GM20000 (cell line): ENCODE data around the gene EXD3.

Experiments
- DNase-seq: peaks from one replicate; pipeline ENCODE4 v3.0.0; 2012; ENCODE audit warnings: low spot score
- TF ChIP-seq, protein P1 (sequence below): IDR thresholded peaks from 2 replicates; pipeline ENCODE4 v1.5.1; 2012; ENCODE audit warnings: mild to moderate bottlenecking, control low read depth; ENCODE audit errors: extremely low read depth, missing control alignments

Gene EXD3

DNA sequence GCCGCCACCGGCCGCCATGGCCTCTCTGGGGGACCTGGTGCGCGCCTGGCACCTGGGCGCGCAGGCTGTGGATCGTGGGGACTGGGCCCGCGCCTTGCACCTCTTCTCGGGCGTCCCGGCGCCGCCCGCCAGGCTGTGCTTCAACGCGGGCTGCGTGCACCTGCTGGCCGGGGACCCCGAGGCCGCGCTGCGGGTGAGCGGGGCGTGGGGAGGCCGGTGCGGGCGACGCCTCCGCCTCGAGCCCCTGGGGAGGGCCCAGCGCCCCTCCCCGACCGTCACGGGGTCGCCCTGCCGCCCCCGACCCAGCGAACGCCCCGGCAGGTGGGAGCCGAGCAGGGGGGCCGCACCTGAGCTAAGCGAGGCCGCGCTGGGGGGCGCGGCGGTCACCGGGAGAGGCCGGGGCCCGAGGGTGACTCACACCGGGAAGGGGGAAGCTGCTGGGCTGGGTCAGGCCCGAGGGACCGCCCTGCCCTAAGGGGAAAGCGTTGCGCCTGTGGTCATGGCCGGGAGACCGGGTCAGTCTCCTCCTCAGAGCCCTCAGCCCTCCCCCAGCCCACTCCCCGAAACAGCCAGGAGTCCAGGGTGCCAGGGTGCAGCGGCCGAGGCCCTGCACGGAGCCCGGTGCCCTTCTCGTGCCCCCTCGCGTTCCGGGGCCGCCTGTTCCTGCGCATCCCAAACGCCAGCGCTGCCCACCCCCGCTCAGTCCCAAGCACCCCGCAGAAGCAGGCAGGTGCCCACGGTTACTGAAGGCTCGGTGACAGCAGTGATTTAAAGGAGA is 741 bp upstream of the EXD3 start:
- no peak for DNase-seq
- TF ChIP-seq, protein P1, sequence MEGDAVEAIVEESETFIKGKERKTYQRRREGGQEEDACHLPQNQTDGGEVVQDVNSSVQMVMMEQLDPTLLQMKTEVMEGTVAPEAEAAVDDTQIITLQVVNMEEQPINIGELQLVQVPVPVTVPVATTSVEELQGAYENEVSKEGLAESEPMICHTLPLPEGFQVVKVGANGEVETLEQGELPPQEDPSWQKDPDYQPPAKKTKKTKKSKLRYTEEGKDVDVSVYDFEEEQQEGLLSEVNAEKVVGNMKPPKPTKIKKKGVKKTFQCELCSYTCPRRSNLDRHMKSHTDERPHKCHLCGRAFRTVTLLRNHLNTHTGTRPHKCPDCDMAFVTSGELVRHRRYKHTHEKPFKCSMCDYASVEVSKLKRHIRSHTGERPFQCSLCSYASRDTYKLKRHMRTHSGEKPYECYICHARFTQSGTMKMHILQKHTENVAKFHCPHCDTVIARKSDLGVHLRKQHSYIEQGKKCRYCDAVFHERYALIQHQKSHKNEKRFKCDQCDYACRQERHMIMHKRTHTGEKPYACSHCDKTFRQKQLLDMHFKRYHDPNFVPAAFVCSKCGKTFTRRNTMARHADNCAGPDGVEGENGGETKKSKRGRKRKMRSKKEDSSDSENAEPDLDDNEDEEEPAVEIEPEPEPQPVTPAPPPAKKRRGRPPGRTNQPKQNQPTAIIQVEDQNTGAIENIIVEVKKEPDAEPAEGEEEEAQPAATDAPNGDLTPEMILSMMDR: no peak

DNA sequence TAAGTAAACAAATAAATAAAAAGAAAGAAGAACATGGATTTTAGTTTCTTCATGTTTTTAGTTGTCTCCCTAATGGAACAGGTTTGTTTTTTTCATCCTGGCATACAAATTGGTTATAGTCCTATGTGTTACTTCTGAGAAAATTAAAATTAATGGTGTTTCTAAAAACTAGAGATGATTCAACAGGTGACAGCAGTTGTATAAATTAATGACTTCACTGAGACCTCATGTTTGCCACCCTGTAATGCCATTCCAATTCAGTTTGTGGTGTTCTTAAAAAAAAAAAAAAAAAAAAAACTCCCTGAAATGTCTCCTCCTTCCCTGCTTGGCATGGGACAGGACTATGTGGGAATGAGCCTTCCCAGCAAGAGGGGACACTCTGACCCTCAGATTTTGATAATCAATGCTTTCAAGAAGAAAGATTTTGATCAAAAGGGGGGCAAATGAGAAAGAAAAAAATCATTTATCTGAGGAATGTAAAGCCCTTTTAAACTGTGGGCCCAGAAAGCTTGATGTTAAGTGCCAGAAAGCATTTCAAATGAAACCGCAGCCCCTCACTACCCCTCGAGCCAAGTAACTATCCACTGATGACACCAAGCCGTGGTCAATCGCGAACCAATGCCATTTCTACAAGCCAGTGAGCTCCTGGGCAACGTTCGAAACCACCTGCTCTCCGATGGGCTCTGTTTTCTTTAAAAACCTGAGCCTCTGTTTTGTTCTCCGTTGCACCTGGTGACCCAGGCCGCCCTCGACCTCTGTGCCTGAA is 941 bp downstream of the EXD3 start:
- TF ChIP-seq, protein P1: no peak
- DNase-seq: no peak

GRCh38 chr9:137417161-137418021 is 5.6 kb downstream of the EXD3 start:
- TF ChIP-seq, protein P1: no peak
- peak; percentile 74 for DNase-seq

DNA sequence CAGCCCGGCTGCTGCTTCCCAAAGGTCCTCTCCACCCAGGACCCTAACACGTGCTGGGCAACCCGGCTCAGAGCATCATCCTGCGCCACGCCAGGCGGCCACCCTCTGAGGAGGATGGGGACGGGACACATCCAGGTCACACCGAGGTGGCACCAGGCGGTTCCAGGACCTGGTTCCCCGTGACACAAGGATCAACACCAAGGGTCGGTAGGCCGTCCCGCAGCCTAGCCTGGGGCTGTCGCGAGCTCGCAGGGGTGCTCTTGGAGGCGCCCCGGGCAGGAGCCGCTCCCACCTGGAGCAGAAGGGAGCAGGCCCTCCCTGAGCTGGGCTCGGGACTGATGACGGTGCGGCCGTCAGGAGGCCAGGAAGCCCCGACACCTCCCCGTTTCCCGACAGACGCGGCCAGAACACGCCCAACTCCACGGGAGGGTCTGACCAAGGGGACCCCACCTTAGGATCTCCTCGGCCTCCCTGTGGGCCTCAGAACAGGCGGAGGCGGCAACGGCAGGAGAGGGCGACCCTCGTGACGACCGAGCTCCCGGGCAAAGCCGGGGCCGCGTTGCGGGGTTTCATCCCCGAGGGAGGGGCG is 6.3 kb downstream of the EXD3 start:
- DNase-seq: no peak
- TF ChIP-seq, protein P1: no peak

DNA sequence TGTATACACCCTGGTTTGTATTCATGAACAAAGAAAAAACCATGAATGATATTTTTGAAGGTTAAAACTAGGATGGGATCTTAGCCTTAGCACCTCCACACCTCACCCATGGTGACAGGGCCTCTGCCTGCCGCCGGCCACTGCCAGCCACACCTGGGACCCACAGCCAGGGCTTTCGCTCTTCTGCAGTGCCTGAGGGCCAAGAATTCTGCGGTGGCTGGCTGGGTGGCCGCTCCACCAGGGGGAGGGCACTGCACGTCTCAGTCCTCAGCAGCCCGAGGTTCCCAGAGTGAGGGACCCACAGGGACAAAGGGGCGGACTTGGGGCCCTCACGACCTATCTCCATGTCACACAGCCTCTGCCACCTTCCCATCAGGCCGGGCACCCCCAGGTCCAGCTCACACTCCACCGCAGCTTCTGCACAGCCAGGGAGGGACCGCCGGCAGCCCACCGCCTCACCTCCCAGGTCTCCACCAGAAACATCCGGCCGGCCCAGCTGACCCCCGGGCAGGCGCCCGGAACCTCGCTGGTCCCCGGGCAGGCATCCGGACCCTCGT is 6.9 kb downstream of the EXD3 start:
- no peak for DNase-seq
- TF ChIP-seq, protein P1: no peak

GRCh38 chr9:137415451-137415850 is 7.5 kb downstream of the EXD3 start:
- TF ChIP-seq, protein P1: no peak
- no peak for DNase-seq
